ENCODE data around the gene TENT4B.

Gene TENT4B

DNA sequence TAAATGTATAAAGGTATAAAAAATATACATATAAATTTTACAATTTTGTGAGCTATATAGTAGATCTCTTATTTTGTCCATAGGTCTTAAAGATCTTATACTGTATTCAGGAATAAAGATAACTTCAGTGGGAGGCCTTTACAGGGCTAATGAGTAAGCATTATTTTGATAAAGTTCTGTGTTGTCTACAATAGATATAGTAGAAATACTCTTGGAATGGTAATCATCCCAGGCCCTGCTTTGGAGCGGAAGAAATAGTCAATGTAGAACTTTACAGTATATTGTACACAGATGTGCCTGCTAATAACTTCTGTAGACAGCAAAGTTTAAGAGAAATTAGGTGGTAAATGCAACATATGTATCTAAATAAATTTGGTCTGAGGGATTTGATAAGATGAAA lies 42.6 kb downstream of the TENT4B start:
- Histone ChIP-seq H3K9me3 (no peaks in the 10 kb centered on the region), H3K4me3 (no peak overlapping the region), H3K27ac (no peak overlapping the region), H3K36me3 (no peaks in the 10 kb centered on the region), H3K27me3 (no peaks in the 10 kb centered on the region), H3K4me1 (peaks cover 0 to 48% (median 6%) of the 10 kb centered on the region in 4 donors)
- intact Hi-C loops (cut with DNase I; ENCODE audit: low total_unique reads) = no loop called here
- DNase-seq = no peak
- TF ChIP-seq, protein P1, sequence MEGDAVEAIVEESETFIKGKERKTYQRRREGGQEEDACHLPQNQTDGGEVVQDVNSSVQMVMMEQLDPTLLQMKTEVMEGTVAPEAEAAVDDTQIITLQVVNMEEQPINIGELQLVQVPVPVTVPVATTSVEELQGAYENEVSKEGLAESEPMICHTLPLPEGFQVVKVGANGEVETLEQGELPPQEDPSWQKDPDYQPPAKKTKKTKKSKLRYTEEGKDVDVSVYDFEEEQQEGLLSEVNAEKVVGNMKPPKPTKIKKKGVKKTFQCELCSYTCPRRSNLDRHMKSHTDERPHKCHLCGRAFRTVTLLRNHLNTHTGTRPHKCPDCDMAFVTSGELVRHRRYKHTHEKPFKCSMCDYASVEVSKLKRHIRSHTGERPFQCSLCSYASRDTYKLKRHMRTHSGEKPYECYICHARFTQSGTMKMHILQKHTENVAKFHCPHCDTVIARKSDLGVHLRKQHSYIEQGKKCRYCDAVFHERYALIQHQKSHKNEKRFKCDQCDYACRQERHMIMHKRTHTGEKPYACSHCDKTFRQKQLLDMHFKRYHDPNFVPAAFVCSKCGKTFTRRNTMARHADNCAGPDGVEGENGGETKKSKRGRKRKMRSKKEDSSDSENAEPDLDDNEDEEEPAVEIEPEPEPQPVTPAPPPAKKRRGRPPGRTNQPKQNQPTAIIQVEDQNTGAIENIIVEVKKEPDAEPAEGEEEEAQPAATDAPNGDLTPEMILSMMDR (IDR thresholded peaks at IDR 0.05) = no peak

- Histone ChIP-seq H3K4me1 (peaks cover 0 to 58% (median 14%) of the 10 kb centered on the region in 4 donors), H3K27me3 (no peaks in the 10 kb centered on the region), H3K9me3 (no peaks in the 10 kb centered on the region), H3K36me3 (no peaks in the 10 kb centered on the region), H3K4me3 (no peak overlapping the region), H3K27ac (no peak overlapping the region)
- DNase-seq = no peak
- intact Hi-C loops (cut with DNase I; ENCODE audit: low total_unique reads) = no loop called here
- TF ChIP-seq, protein P1 (IDR thresholded peaks at IDR 0.05) = no peak
Observed at GRCh38 chr16:50197582-50197981, 44.5 kb downstream of the TENT4B start.

GRCh38 chr16:50198802-50199403 lies 45.8 kb downstream of the TENT4B start:
- intact Hi-C loops (cut with DNase I; ENCODE audit: low total_unique reads) = no loop called here
- no peaks in the 10 kb centered on the region for H3K36me3 ChIP-seq
- no peak overlapping the region for H3K27ac ChIP-seq
- no peaks in the 10 kb centered on the region for H3K9me3 ChIP-seq
- TF ChIP-seq, protein P1 (IDR thresholded peaks at IDR 0.05) = no peak
- H3K4me3 ChIP-seq = no peak overlapping the region
- H3K27me3 ChIP-seq = no peaks in the 10 kb centered on the region
- peaks cover 0 to 67% (median 26%) of the 10 kb centered on the region in 4 donors for H3K4me1 ChIP-seq
- no peak for DNase-seq

DNA sequence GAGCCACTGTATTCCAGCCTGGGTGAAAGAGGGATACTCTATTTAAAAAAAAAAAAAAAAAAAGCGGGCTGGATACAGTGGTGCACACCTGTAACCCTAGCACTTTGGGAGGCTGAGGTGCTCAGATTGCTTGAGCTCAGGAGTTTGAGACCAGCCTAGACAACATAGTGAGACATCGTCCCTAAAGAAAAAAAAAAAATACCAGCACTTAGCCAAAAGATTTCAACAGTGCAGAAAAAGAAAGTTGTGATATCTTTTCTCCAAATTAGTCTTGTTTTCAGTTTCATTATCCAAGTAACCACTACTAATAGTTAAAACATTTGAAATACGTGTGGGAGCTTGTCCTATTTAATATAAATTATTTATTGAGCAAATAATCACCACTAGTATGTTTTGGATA lies 48.7 kb downstream of the TENT4B start:
- no peak for DNase-seq
- TF ChIP-seq, protein P1 (IDR thresholded peaks at IDR 0.05) = no peak
- Histone ChIP-seq H3K36me3 (no peaks in the 10 kb centered on the region), H3K27ac (peak overlapping the region; percentile 61 to 63), H3K4me3 (no peak overlapping the region), H3K9me3 (no peaks in the 10 kb centered on the region), H3K4me1 (peaks cover 0 to 76% (median 41%) of the 10 kb centered on the region in 4 donors), H3K27me3 (no peaks in the 10 kb centered on the region)
- intact Hi-C loops (cut with DNase I; ENCODE audit: low total_unique reads) = loop anchor here (5.0 to 10.0 kb wide), 3 partner anchors 44 to 1284 kb away; partner anchors contain the start of gene CYLD

- intact Hi-C loops (cut with DNase I; ENCODE audit: low total_unique reads) = loop anchor here (5.0 to 10.0 kb wide), 3 partner anchors 46 to 1286 kb away; partner anchors contain the start of gene CYLD
- Histone ChIP-seq H3K4me1 (peaks cover 0 to 76% (median 50%) of the 10 kb centered on the region in 4 donors), H3K9me3 (no peaks in the 10 kb centered on the region), H3K36me3 (no peaks in the 10 kb centered on the region), H3K27ac (peak overlapping the region; percentile 61 to 63), H3K27me3 (no peaks in the 10 kb centered on the region), H3K4me3 (no peak overlapping the region)
- no peak for DNase-seq
- TF ChIP-seq, protein P1 (IDR thresholded peaks at IDR 0.05) = no peak
Observed at GRCh38 chr16:50202926-50203624, 50.0 kb downstream of the TENT4B start.
